MCF 10A (cell line): ENCODE results near the gene LRP2. TPM values are rescaled to one million over a fixed set of nuclear protein-coding genes. Genes with fewer than 3 reads are reported as not detected.

Source experiments
- BruUV-seq: library from RNA; stranded (reverse); fragments of 400-500 nt; replicated peaks from 2 replicates; lab custom pipeline; 2021; lab: Mats Ljungman, UMichigan
- CTCF ChIA-PET: fragments of 300-600 bp; sonication (Branson Sonifier 250); formaldehyde crosslinking; extraction: SDS; loops from one replicate; lab custom pipeline; 2021; ENCODE audit warnings: antibody characterized with exemption, inconsistent platforms; lab: Yijun Ruan, JAX
- POLR2A ChIA-PET: fragments of 300-600, 350-650 bp; sonication (Branson Sonifier 250); formaldehyde crosslinking; extraction: SDS; loops from one replicate; lab custom pipeline; 2020; ENCODE audit warnings: antibody characterized with exemption, inconsistent platforms; lab: Yijun Ruan, JAX
- DNase-seq: peaks from one replicate; pipeline ENCODE4 v3.0.0-alpha.2; 2018; ENCODE audit not compliant: unreplicated experiment
- H3K27ac Mint-ChIP-seq: one replicate; pipeline ENCODE4 v1.8.0; 2022; ENCODE audit warnings: mild to moderate bottlenecking, low read depth, mixed read lengths; ENCODE audit not compliant: unreplicated experiment
- H3K27me3 Mint-ChIP-seq: one replicate; pipeline ENCODE4 v1.8.0; 2022; ENCODE audit warnings: mixed read lengths; ENCODE audit not compliant: insufficient read depth, unreplicated experiment
- H3K36me3 Mint-ChIP-seq: one replicate; pipeline ENCODE4 v1.8.0; 2022; ENCODE audit warnings: mild to moderate bottlenecking, moderate library complexity, mixed read lengths; ENCODE audit not compliant: insufficient read depth, unreplicated experiment
- H3K4me1 Mint-ChIP-seq: one replicate; pipeline ENCODE4 v1.8.0; 2022; ENCODE audit warnings: mixed read lengths; ENCODE audit not compliant: insufficient read depth, unreplicated experiment
- H3K4me3 Mint-ChIP-seq: one replicate; pipeline ENCODE4 v1.8.0; 2022; ENCODE audit warnings: mild to moderate bottlenecking, moderate library complexity, mixed read lengths; ENCODE audit not compliant: unreplicated experiment
- H3K9me3 Mint-ChIP-seq: one replicate; pipeline ENCODE4 v1.8.0; 2022; ENCODE audit warnings: mixed read lengths; ENCODE audit not compliant: unreplicated experiment
- intact Hi-C: fragments of 100-400 bp; cut with micrococcal nuclease; formaldehyde crosslinking; loops from 2 replicates; pipeline ENCODE4 v1.14.1; 2022
- total RNA-seq: library from RNA; stranded (reverse); gene quantifications from 2 replicates; pipeline ENCODE4 v1.2.3, GENCODE V29; 2022
- TF ChIP-seq, protein P1 (sequence below): fragments of 200-600 bp; IDR thresholded peaks from one replicate; pipeline ENCODE4 v1.8.0; 2022; ENCODE audit warnings: antibody characterized with exemption, mild to moderate bottlenecking; ENCODE audit not compliant: unreplicated experiment

The LRP2 gene
- total RNA-seq, 1 experiment from 2014 or later: 0.07 TPM

DNA sequence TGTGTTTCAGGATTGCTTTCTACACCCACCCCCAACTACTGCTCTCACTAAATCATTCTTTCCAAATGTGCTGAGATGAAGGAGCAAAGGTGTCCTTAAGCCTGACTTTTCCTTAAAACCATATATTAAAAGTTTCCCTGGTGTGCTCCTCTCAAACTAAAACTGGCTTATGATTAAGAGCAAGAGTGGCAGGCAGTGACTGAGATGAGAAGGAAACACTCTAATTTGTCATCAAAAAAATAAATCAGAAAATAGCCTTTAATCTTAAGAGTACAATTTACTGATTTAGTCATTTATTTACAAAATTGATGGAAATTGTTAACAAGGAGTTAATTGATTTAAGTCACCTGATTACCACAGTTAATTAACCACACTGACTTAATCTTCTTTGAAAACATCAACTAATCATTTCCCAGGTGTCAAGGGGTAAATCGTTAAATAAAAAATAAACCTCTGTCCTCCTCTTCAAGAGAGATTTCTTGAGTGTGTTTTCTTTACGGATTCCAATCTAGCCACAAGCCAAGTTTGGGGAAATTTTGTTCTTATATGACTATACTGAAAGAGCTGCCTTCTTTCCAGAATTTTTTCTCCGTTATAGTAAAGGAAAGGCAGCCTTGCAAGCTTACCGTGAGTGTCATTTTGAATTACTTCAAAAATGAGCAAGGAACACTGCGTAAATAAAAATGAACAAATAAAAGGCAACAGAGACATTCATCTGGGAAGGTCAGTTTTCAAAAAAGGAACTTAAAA is 17.4 kb downstream of the LRP2 start:
- intact Hi-C loops: no loop called here
- Mint-ChIP-seq H3K4me1 (no peaks in the 10 kb centered on the region), H3K27me3 (peaks cover 71% of the 10 kb centered on the region), H3K27ac (no peak overlapping the region), H3K36me3 (no peaks in the 10 kb centered on the region), H3K4me3 (no peak overlapping the region), H3K9me3 (no peaks in the 10 kb centered on the region)
- TF ChIP-seq, protein P1, sequence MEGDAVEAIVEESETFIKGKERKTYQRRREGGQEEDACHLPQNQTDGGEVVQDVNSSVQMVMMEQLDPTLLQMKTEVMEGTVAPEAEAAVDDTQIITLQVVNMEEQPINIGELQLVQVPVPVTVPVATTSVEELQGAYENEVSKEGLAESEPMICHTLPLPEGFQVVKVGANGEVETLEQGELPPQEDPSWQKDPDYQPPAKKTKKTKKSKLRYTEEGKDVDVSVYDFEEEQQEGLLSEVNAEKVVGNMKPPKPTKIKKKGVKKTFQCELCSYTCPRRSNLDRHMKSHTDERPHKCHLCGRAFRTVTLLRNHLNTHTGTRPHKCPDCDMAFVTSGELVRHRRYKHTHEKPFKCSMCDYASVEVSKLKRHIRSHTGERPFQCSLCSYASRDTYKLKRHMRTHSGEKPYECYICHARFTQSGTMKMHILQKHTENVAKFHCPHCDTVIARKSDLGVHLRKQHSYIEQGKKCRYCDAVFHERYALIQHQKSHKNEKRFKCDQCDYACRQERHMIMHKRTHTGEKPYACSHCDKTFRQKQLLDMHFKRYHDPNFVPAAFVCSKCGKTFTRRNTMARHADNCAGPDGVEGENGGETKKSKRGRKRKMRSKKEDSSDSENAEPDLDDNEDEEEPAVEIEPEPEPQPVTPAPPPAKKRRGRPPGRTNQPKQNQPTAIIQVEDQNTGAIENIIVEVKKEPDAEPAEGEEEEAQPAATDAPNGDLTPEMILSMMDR: no peak
- DNase-seq: no peak
- BruUV-seq: no TSS peak
- ChIA-PET POLR2A (no interaction called here), CTCF (no interaction called here)

DNA sequence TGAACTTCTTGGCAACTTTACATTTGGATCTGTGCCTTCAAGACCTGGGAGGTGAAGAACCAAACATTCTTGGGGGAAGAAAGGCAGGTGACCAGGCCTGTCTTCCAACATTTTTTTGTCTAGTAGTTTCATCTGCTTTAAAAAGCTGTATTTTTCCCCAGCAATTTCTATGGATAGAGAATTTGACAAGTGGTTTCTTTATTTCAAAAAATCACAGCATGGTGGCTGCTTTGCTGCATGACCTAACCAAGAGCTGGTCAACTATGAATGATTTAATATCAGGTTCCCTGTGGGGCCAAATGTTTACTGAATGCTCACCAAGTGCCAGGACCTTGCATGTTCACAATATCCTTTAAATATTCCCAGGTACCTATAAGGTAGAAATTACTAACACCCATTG is 19.1 kb downstream of the LRP2 start:
- no peak overlapping the region for H3K27ac Mint-ChIP-seq
- no peaks in the 10 kb centered on the region for H3K9me3 Mint-ChIP-seq
- no peak overlapping the region for H3K4me3 Mint-ChIP-seq
- ChIA-PET POLR2A (interaction anchor here (2.2 kb wide), 1 partner anchor 40 kb away, joined by 4 read pairs; no protein-coding TSS in a partner anchor), CTCF (interaction anchor here (0.8 to 1.0 kb wide), 2 partner anchors 68 to 123 kb away, joined by 3 read pairs; no protein-coding TSS in a partner anchor)
- BruUV-seq: no TSS peak
- no peaks in the 10 kb centered on the region for H3K36me3 Mint-ChIP-seq
- H3K4me1 Mint-ChIP-seq: no peaks in the 10 kb centered on the region
- no peak for DNase-seq
- TF ChIP-seq, protein P1: no peak
- intact Hi-C loops: no loop called here
- H3K27me3 Mint-ChIP-seq: peaks cover 88% of the 10 kb centered on the region

DNA sequence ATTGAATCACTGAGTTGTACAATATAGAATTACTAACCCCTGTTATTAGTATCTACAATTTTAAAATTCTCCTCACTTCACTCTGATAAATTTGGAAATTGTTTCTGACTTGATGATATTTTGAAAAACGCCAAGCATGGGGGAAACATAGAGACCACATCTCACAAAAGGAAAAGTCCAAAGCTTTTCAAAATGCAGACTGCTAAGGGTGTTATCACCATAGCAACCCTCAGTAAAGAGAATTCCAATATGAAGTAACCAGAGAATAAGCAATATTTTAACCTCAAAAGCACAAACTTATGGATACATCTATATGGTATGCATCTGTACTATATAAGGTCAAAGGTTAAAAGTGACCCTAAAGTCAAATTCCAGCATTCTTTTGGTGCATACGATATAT is 22.7 kb downstream of the LRP2 start:
- ChIA-PET CTCF (interaction anchor here (0.6 kb wide), 1 partner anchor 1613 kb away, joined by 3 read pairs; no protein-coding TSS in a partner anchor), POLR2A (interaction anchor here (0.7 kb wide), 1 partner anchor 40 kb away, joined by 6 read pairs; no protein-coding TSS in a partner anchor)
- H3K4me3 Mint-ChIP-seq: no peak overlapping the region
- peaks cover 82% of the 10 kb centered on the region for H3K27me3 Mint-ChIP-seq
- no peak for DNase-seq
- H3K27ac Mint-ChIP-seq: no peak overlapping the region
- intact Hi-C loops: no loop called here
- BruUV-seq: no TSS peak
- no peaks in the 10 kb centered on the region for H3K36me3 Mint-ChIP-seq
- no peaks in the 10 kb centered on the region for H3K4me1 Mint-ChIP-seq
- no peaks in the 10 kb centered on the region for H3K9me3 Mint-ChIP-seq
- TF ChIP-seq, protein P1: no peak

DNA sequence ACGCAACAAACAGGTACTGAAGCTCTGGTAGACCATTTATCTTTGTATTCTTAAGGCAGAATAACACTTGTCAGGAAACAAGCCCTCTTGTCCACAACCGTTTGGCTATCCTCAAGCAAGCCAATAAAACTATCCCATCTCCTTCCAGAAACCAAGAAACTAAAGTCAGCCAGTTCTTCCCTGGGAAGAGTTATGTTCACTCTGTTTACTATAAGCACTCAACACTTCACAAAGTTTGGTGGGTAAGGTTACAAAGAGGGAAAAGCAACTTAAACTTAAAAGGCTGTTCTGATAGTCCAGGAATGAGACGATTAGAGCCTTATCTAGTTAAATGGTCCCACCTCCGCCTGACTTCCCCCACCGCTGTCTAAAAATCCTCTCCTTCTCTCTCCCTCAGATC is 25.6 kb downstream of the LRP2 start:
- H3K4me3 Mint-ChIP-seq: no peak overlapping the region
- H3K4me1 Mint-ChIP-seq: no peaks in the 10 kb centered on the region
- no TSS peak for BruUV-seq
- TF ChIP-seq, protein P1: no peak
- intact Hi-C loops: no loop called here
- ChIA-PET CTCF (no interaction called here), POLR2A (no interaction called here)
- DNase-seq: no peak
- H3K27ac Mint-ChIP-seq: no peak overlapping the region
- H3K36me3 Mint-ChIP-seq: no peaks in the 10 kb centered on the region
- H3K27me3 Mint-ChIP-seq: peaks cover 79% of the 10 kb centered on the region
- H3K9me3 Mint-ChIP-seq: no peaks in the 10 kb centered on the region
